ENCODE results near the gene CDC42EP4. TPM values are rescaled to one million over a fixed set of nuclear protein-coding genes. Genes with fewer than 3 reads are reported as not detected.

Gene CDC42EP4
- total RNA-seq, 1 donor: 16.3 TPM

DNA sequence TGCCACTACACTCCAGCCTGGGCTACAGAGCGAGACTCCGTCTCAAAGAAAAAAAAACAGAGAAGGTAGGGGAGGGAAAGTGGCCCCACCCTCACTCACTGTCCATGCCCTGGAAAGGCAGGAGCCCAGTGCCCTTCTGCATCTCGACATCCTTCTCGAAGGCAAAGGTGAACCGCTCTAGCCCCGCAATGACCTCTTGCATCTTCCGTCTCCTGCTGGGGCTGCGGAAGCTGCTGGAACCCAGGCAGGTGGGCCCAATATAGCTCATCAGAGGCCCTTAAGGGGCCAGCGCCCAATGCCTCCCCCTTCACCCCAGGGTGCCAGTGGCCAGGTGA lies 50.2 kb downstream of the CDC42EP4 start, which contains the start of gene CPSF4L:
TSS of gene CPSF4L (minus strand) at position 264 of the 335 bp plus-strand sequence. CDS start at position 202, 62 bp downstream.
- H3K9me3 ChIP-seq (ENCODE audit: low read depth, low read length): no peaks in the 10 kb centered on the region
- H3K4me1 ChIP-seq (ENCODE audit: insufficient read depth, low read length): no peaks in the 10 kb centered on the region
- H3K27me3 ChIP-seq (ENCODE audit: insufficient read depth, low read length): no peaks in the 10 kb centered on the region
- H2AFZ ChIP-seq (ENCODE audit: low read length): no peak within 1 kb of the TSS
- no peaks in the 10 kb centered on the region for H3K36me3 ChIP-seq (ENCODE audit: insufficient read depth, low read length)
- no peaks in the 10 kb centered on the region for H4K20me1 ChIP-seq (ENCODE audit: insufficient read depth, low read length)
- no peaks in the 10 kb centered on the region for H3K79me2 ChIP-seq (ENCODE audit: insufficient read depth, low read length)
- H3K4me2 ChIP-seq (ENCODE audit: insufficient read depth, low read length): no peak within 1 kb of the TSS
- TF ChIP-seq, protein P1, sequence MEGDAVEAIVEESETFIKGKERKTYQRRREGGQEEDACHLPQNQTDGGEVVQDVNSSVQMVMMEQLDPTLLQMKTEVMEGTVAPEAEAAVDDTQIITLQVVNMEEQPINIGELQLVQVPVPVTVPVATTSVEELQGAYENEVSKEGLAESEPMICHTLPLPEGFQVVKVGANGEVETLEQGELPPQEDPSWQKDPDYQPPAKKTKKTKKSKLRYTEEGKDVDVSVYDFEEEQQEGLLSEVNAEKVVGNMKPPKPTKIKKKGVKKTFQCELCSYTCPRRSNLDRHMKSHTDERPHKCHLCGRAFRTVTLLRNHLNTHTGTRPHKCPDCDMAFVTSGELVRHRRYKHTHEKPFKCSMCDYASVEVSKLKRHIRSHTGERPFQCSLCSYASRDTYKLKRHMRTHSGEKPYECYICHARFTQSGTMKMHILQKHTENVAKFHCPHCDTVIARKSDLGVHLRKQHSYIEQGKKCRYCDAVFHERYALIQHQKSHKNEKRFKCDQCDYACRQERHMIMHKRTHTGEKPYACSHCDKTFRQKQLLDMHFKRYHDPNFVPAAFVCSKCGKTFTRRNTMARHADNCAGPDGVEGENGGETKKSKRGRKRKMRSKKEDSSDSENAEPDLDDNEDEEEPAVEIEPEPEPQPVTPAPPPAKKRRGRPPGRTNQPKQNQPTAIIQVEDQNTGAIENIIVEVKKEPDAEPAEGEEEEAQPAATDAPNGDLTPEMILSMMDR (IDR thresholded peaks at IDR 0.05; ENCODE audit: extremely low read depth, low read depth, low read length): no peak
- no peak within 1 kb of the TSS for H3K27ac ChIP-seq (ENCODE audit: low read depth, low read length)
- no peak for DNase-seq (ENCODE audit: insufficient read length, low spot score, missing footprints)
- H3K4me3 ChIP-seq (ENCODE audit: insufficient read depth, low read length): no peak within 1 kb of the TSS

DNA sequence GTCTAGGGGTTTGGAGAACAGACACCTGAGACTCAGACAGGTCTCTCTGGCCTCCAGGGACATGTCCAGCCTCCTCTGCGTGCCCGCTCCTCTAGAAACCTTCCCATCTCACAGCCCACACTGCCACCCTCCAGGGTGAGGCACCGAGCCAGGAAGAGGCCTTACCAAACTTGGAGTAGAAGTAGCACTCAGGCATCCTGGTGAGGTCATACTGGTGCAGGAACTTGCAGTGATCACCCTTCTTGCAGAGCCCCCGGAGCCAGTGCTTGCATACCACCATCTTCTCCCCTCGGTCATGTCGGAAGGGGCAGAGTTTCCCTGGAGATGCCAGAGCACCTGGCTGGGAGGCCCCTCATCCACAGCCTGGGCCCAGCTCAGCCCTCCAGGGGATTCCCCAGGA lies 54.3 kb downstream of the CDC42EP4 start:
- no peak overlapping the region for H3K4me2 ChIP-seq (ENCODE audit: insufficient read depth, low read length)
- H3K4me1 ChIP-seq (ENCODE audit: insufficient read depth, low read length): no peaks in the 10 kb centered on the region
- no peak for DNase-seq (ENCODE audit: insufficient read length, low spot score, missing footprints)
- H3K27me3 ChIP-seq (ENCODE audit: insufficient read depth, low read length): peaks cover 3% of the 10 kb centered on the region
- no peaks in the 10 kb centered on the region for H4K20me1 ChIP-seq (ENCODE audit: insufficient read depth, low read length)
- TF ChIP-seq, protein P1 (IDR thresholded peaks at IDR 0.05; ENCODE audit: extremely low read depth, low read depth, low read length): no peak
- H3K4me3 ChIP-seq (ENCODE audit: insufficient read depth, low read length): no peak overlapping the region
- H2AFZ ChIP-seq (ENCODE audit: low read length): no peak overlapping the region
- no peak overlapping the region for H3K27ac ChIP-seq (ENCODE audit: low read depth, low read length)
- no peaks in the 10 kb centered on the region for H3K9me3 ChIP-seq (ENCODE audit: low read depth, low read length)
- no peaks in the 10 kb centered on the region for H3K79me2 ChIP-seq (ENCODE audit: insufficient read depth, low read length)
- no peaks in the 10 kb centered on the region for H3K36me3 ChIP-seq (ENCODE audit: insufficient read depth, low read length)

DNA sequence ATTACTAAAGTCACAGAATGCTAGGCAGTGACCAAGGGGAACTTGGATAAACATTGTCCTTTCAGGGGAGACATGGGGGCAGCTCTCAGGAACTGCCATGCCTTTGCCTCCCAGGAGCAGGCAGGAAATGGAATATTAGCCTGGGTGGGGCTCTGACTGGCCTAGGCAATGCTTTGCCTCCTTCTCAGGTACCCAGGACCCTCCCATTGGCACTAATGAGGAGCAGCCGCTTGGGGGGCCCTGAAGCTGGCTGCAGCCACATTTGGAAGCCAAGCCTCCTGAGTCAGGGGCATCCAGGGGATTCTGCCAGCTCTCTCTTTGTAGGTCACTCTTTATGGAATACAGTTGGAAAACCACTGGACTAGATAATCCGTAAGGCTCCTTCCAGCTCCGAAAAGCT lies 55.6 kb downstream of the CDC42EP4 start:
- H3K79me2 ChIP-seq (ENCODE audit: insufficient read depth, low read length): no peaks in the 10 kb centered on the region
- TF ChIP-seq, protein P1 (IDR thresholded peaks at IDR 0.05; ENCODE audit: extremely low read depth, low read depth, low read length): no peak

DNA sequence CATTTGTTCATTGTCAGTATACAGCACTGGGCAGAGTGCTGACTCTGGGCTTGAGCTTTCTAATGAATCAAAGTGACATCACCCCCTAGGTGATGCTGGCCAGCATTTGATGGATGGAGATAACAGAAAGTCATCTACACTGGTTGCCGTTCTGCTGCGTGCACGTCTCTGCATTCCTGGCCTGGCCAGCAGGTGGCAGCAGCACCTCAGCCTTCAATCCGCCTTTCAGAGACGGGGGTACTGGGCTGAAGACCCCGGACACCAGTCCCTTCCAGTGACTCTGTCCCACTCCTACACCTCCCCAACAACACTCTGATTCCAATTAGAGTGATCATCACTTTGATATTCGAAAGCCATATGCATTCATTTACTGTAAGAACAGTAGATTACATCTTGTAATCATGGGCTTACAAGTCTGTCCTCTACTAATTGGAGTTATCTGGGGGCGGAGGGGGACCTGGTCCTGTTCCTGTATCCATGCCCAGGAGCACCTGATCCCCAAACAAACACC lies 56.1 kb downstream of the CDC42EP4 start:
- DNase-seq (ENCODE audit: insufficient read length, low spot score, missing footprints): no peak
- Histone ChIP-seq H2AFZ (ENCODE audit: low read length) (no peak overlapping the region), H3K79me2 (ENCODE audit: insufficient read depth, low read length) (no peaks in the 10 kb centered on the region), H3K27ac (ENCODE audit: low read depth, low read length) (no peak overlapping the region), H3K36me3 (ENCODE audit: insufficient read depth, low read length) (no peaks in the 10 kb centered on the region), H3K4me3 (ENCODE audit: insufficient read depth, low read length) (no peak overlapping the region), H3K9me3 (ENCODE audit: low read depth, low read length) (no peaks in the 10 kb centered on the region), H3K27me3 (ENCODE audit: insufficient read depth, low read length) (peaks cover 14% of the 10 kb centered on the region), H3K4me1 (ENCODE audit: insufficient read depth, low read length) (no peaks in the 10 kb centered on the region), H4K20me1 (ENCODE audit: insufficient read depth, low read length) (no peaks in the 10 kb centered on the region), H3K4me2 (ENCODE audit: insufficient read depth, low read length) (peak overlapping the region; percentile 15)
- TF ChIP-seq, protein P1 (IDR thresholded peaks at IDR 0.05; ENCODE audit: extremely low read depth, low read depth, low read length): peak; percentile 98

More for the DNA sequence above, 55.6 kb downstream of the CDC42EP4 start:
- H4K20me1 ChIP-seq (ENCODE audit: insufficient read depth, low read length): no peaks in the 10 kb centered on the region
- H3K4me2 ChIP-seq (ENCODE audit: insufficient read depth, low read length): no peak overlapping the region
- no peak overlapping the region for H3K27ac ChIP-seq (ENCODE audit: low read depth, low read length)
- no peaks in the 10 kb centered on the region for H3K4me1 ChIP-seq (ENCODE audit: insufficient read depth, low read length)
- no peak overlapping the region for H2AFZ ChIP-seq (ENCODE audit: low read length)
- DNase-seq (ENCODE audit: insufficient read length, low spot score, missing footprints): no peak
- peaks cover 11% of the 10 kb centered on the region for H3K27me3 ChIP-seq (ENCODE audit: insufficient read depth, low read length)
- H3K9me3 ChIP-seq (ENCODE audit: low read depth, low read length): no peaks in the 10 kb centered on the region
- H3K4me3 ChIP-seq (ENCODE audit: insufficient read depth, low read length): no peak overlapping the region
- H3K36me3 ChIP-seq (ENCODE audit: insufficient read depth, low read length): no peaks in the 10 kb centered on the region
